NOMO-1 treated with DMSO at 0.1 percent for 48 hours (cell line): ENCODE measurements around the gene MCUB.

ENCODE experiments used
- DNase-seq: peaks from one replicate; lab custom pipeline; 2025; ENCODE audit not compliant: unreplicated experiment; lab: John Stamatoyannopoulos, UW

MCUB gene

DNA sequence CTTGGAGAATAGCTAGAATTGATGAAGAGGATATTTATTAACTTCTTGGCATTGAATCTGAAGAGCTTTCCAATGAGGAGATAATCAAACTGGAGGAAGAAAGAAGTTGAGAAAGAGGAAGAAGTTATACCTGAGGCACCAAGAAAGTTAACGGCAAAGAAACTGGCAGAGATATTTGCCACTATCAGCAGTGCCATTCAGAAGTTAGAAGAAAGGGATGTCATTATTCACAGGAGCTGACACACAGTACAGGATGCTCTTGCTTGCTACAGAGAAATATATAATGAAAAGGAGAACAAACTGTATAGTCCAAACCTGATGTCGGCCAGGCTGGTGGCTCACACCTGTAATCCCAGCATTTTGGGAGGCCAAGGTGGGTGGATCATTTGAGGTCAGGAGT, 64.5 kb downstream of the MCUB start:
- DNase-seq, result no peak

DNA sequence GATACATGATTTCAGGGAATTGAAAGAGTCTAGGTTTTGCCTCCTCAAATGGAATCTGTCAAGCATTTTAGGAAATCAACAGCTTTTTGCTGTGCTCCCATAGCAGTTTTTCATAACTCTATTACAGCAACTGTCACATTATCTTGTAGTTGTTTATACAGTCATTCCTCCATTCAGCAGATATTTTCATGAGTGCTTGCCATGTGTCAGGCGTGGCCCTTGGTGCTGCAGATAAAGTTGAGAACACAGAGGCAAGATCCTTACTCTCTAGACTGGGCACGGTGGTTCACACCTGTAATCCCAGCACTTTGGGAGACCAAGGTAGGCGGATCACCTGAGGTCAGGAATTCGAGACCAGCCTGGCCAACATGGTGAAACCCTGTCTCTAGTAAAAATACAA, 67.3 kb downstream of the MCUB start:
- DNase-seq, result no peak

DNA sequence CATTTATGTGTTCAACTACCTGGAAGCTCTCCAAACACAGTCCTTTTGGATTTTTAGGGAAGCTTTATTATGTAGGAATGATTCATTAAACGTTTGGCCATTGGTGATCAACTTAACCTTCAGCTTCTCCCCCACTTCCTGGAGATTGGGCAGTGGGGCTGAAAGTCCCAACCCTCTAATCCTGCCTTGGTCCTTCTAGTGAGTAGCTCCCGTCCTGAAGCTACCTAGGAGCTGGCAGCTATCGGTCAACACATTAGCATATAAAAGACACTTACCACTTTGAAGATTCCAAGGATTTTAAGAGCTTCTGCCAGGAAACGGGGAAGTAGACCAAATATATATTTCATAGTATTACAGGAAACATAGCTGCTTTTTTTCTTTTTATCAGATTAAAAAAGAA, 69.7 kb downstream of the MCUB start:
- no peak for DNase-seq

DNA sequence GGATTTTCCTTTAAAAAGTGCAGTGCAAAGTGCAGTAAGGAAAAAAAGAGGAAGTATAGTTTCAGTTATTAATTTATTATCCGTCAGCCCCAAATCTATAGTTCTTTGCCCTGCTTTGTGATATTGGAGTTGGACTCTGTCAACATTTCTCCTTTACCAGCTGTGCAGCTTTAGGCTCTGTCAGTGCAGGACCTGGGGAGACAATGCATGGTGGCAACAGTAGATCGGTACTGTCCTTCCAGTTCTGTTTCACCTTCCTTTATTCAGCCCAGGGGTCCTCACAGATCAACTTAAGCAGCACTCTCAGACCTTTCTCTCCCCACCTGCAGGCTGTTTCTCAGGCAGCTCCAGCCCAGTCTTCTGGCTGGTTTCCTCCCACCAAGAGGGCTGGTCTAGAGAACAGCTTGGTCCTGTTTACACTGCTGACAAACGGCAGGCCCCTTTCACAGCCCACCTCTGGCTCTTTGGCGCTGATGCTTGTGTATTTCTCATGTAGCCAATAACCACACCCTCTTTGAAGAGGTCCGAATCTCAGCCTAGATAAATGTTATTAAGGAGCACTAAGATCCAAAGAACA, 71.6 kb downstream of the MCUB start:
- no peak for DNase-seq

DNA sequence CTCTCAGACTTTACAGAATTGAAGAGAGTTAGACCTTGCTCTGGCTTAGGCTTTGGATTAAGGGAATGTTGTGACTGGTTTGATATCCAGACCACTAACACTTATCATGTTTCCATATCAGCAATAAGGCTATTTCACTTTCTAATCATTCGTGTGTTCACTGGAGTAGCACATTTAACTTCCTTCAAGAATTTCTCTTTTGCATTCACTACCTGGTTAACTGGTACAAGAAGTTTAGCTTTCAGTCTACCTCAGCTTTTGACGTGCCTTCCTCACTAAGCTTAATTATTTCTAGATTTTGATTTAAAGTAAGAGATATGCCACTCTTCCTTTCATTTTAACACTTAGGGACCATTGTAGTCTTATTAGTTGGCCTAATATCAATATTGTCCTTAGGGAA, 80.6 kb downstream of the MCUB start:
- DNase-seq, result no peak

DNA sequence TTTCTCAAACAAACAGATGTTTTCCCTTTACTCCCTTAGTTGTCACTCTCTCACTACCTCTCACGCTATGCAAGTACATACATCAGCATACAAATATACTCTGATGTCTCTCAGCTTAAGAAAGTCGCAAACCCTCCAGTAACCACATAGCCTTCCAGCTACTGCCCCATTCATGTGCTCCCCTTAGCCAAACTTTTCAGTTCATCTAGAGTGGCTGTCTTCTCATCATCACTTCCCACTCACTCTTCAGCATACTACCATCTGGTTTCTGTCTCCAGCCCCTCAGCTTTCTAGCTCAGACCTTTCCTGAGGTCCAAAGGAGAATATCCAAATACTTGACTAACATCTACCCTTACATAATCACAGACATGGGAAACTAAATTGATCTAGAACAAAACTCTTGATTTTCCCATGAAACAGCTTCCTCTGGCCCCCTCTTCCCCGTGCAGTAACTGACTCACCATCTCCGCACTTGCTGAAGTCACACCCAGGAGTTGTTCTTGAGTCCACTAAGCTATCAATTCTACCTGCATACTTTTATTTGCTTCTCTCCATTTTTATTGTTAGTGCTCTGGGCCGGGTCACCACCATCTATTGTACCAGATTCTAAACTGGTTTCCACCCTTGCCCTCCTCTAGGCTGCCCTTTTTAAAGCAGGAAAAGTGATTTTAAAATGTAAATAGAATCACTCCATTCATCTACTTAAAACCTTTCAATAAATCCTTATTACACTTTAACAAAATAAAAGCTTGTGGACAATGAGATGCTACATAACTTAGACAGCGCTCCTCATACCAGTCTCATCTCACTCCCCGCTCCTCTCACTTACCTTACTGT, 86.0 kb downstream of the MCUB start:
- no peak for DNase-seq

DNA sequence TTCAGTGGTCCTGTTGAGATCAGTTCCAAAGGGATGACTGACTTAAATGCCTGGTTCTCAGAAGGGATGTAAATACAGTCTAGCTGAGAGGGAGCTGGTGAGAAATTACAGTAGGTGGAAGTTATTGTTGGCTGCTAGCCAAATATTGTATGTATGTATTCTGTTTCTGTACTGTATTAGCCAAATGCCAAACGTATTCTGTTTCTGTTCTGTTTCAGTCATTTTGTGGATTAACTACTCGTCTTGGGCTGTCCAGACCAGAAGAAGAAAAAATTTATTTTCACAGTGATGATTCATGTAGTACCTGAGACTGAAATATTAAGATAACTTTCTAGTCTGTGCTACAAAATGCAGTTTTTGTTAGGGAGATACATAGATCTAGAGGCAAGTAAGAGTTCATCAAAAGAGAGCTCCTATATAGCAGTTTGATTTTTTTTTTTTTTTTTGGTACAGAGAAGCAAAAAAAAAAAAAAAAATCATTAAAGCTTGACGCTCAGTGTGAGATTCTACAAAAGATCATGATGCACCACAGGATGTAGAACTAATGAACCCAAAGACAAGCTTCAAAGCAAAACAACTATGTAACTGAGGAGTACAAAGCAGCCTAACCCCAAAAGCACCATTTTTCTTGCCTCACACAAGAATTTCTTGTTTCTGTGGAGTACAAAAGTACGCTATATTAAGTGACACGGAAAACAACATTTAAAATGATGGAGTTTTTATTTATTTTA, 88.4 kb downstream of the MCUB start:
- no peak for DNase-seq

DNA sequence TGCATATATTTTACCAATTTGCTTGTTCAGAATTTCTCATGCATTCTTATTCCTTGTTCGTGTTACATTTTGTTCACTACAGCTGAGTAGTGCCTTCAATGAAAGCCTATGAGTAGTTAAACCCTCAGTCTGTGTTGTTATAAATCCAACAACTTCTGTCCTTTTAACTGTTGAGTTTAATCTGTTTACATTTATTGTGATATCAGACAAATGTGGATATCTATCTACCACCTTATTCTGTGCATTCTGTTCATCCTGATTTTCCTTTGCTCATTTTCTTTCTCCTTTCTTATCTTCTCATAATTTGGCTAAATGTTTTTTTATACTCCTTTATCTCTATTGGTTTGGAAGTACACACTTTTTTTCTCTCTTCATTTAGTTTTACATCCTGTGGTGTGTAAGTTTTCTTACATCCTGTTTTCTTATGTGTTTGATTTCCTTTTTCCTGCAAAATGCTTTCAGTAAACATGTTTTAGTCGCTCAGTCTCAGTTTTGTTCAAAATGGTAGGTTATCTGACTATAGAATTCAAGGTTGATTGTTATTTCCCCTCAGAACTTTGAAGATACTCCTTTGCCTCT, 89.0 kb downstream of the MCUB start:
- no peak for DNase-seq

DNA sequence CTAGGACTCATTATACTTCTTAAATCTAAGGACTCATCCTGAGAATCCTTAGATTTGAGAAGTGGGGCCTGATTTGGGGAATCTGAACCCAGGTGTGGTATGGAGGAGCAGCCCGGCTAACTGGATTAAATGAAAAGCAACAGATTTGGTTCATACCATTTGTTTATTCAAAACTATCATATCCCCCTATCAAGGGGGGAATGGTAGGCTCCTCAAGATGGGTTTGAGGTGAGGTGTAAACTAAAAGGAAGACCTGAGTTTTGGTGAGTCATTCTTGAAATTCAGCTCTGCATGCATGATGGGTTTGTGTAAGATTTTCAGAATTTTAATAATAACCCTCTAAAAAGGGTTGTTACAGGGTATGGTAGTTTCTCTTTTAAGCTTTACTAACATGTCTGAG, 89.8 kb downstream of the MCUB start:
- DNase-seq, result no peak

DNA sequence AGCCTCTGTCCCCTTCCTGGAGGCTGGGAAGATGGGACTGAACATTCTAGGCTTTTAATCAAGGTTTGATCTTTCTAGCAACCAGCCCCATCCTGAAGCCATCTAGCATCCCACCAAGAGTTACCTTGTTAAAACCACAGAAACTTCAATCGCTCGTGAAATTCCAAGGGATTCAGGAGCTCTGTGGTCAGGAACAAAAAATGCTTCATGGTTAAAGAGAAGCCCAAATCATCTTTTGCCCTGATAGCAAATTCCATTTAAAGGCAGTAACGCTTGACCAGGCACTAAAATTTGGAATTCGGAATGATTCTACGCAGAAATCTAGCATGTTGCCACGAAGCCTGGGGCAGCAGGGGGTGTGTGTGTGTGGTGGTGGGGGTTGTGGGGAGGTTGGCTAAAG, 95.3 kb downstream of the MCUB start:
- no peak for DNase-seq

DNA sequence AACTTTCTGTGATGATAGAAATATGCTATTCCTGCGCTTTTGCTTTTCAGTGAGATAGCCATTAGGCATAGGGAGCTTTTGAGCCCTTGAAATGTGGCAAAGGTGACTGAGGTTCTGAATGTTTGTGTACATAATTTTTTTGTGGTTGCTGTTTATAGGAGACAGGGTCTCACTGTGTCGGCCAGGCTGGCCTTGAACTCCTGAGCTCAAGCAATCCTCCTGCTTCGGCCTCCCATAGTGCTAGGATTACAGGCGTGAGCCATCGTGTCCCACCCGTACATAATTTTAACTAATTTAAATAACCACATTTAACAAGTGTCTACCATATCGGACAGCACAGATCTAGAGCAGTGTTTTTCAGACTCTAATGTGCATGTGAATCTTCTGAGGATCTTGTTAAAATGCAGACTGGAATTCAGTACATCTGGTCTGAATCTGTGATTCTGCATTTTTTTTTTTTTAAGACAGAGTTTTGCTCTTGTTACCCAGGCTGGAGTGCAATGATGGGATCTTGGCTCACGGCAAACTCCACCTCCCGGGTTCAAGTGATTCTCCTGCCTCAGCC, 97.9 kb downstream of the MCUB start:
- DNase-seq, result no peak

DNA sequence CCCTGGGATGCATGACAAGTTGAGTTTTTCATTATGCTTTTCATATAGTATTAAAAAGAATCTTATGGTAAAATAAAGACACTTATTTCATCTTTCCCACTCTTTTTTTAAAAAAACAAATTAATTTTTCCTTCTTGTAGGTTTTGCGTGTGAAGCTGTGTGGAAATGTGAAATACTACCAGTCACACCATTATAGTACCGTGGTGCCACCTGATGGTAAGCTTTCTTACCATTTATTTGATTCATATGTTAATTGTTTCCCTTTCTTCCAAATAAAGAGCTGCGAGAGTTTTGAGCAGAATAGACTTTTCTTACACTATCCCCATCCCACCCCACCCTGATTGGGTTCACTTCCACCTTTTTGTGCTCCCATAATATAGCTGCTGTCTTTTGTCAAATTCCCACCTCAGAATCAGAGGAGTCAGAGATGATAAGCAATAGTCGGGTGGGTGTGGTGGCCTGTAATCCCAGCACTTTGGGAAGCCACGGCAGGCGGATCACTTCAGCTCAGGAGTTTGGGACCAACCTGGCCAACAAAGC, 98.9 kb downstream of the MCUB start:
- DNase-seq, result no peak

DNA sequence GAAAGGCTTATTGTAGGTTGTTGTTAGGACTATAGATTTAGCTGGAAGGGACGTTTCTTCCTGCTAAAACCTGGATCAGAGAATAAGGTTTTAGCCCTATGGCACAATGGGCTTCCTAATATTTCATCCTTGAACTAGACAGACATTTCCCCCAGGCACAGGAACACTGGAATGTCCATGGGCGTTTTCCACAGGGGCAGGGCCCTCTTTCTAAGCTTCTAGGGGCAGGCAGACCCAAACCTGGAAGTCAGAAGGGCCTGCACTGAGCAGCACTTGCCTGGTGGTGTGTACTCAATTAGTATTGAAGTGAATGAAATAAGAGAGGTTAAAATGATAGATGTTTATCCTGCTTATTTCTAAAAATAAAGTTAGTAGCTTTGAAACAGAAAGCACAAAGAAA, 102.1 kb downstream of the MCUB start:
- no peak for DNase-seq

DNA sequence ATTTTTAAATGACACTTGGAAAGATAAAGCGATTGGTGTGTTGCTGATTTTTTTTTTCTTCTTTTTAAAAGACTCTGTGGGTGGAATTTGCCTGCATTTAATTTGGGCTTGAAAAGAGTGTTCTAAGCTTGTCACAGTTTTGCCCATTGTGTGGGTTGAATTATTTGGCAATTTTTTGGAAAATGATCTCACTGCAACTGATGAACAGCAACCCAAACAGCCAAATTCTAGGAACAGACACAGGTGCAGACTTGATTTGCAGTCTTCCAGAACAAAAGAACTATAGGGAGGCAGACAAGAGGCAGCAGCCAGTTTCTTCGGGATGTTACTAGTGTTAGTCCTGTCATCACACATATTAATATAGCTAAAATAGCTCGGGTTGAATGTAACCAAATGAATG, 102.7 kb downstream of the MCUB start:
- no peak for DNase-seq

DNA sequence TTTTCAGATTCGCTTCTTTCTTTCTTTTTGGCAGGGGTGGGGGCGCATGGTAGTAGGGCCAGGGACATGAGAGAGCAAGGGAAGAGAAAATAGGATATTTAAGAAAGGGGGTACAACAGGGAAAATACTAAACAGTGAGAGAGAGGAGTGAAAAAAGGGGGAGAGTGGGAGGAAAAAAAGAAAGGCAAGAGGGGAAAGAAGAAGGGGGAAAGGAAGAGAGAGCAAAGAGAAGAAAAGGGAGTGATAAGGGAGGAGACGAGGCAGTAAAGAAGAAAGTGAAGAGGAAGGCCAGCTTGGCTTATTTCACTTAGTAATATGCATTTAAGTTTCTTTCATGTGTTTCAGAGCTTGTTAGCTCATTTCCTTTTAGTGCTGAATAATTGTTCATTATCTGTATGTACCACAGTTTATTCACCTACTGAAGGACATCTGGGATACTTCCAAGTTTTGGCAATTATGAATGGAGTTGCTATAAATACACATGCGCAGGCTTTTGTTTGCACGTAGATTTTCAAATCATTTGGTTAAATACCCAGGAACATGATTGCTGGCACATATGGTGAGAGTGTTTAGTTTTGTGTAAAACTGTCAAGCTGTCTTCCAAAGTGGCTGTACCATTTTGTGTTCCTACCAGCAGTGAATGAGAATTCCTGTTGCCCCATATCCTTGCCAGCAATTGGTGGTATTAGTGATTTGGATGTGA, 105.9 kb downstream of the MCUB start:
- DNase-seq, result no peak

DNA sequence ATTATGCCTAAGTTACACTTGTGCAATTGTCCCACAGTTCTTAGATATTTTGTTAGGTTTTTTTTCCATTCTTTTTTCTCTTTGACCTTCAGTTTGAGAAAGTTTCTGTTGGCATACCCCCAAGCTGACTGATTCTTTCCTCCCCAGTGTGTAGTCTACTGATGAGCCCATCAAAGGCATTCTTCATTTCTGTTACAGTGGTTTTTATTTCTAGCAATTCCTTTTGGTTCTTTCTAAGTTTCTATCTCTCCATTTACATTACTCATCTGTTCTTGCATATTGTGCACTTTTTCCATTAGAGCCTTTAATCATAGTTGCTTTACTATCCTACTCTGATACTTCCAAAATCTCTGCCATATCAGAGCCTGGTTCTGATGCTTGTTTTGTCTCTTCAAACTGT, 111.3 kb downstream of the MCUB start:
- DNase-seq, result no peak

DNA sequence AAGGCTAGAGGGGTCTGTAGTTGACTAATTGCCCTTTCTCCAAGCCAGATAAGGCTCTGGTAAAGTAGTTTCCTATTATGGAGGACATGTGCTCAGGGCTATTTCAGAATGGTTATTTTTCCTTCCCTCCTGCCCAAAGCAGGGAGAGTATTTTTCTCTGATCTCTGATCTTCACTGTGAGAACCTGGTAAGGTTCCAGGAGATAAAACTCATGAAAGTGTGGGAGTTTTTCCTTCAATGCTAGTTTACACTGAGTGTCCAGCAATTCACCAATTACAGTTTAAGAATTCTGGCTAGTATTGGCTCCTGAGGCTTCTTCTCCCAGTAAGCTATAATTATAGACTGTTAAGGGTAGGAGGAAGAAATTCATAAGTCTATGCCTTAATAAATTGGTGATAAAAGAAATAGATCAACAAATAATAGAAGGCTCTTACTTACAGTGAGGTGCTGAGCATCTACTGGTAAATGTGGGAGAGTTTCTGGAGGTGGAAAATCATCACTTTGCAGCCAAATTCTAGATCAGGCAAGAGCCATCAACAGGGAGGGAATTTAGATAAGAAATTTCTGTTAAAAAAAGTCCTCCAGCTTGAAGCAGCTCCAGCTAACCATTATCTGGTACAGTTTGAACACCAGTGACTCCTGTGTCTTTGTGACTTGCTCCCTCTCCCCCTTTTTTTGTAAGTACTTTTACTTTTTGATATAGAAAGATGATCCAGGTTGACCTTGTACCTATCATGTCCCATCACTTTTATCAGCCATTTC, 112.3 kb downstream of the MCUB start:
- DNase-seq, result no peak

DNA sequence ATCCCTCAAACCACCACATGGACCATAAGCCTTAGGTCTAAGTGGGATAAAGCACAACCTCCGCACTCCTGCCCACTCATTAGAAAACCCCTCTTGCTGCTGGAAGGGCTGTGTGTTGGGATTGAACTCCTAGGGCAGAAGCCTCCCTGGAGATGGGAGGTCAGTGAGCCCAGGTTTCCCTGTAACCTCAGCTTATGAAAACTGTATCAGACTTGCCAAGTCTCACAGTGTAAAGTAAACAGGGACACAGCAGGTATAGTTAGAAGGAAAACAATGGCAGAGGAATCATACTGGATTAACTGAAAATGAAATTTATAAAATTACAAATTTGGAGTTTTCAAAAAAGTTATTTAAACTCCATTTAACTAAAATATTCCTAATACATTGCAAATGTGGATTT, 113.3 kb downstream of the MCUB start:
- no peak for DNase-seq

DNA sequence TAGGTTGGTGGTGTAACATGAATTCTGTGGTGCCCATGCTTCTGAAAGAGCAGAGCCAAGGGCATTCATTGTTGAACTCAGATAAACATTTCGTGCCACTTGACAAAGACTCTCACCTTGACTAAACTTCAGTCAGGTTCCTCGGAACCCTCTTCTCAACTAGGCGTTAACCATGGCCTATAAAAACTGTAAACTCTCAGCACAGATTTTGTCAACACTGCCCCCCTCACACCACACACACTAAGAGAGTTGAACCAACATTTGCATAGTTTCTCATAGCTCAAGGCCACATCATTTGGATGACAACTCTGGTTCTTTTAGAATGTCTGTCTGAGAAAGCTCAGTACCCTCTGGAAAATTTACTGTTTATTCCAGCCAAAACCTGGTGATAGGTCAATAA, 115.1 kb downstream of the MCUB start:
- no peak for DNase-seq

DNA sequence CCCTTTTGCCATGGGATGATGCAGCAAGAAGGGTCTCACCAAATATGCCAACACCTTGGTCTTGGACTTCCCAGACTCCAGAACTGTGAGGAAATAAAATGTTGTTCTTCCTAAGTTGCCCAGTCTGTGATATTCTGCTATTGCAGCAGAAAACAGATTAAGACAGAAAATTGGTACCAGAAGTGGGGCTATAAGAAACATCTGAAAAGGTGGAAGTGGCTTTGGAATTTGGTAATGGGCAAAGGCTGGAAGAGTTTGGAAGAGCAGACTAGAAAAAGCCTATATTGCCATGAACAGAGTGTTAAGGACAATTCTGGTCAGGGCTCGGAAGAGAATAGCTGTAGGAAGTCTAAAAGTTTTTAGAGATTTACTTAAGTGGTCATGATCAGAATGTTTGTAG, 115.8 kb downstream of the MCUB start:
- DNase-seq, result no peak
